Hepatocyte (in vitro differentiated cells): Measurements from ENCODE around the gene ZC3H12D.

Source experiments
- CTCF ChIP-seq: fragments of 200-600 bp; sonication (generic); IDR thresholded peaks from 2 replicates; pipeline ENCODE4 v1.5.1; 2016; ENCODE audit warnings: antibody characterized with exemption, mild to moderate bottlenecking; ENCODE audit not compliant: poor library complexity
- EZH2 ChIP-seq: fragments of 200-600 bp; sonication (generic); IDR thresholded peaks from 2 replicates; pipeline ENCODE4 v1.6.1; 2016; ENCODE audit warnings: antibody characterized with exemption, mild to moderate bottlenecking, borderline replicate concordance
- EZH2phosphoT487 ChIP-seq: fragments of 200-600 bp; sonication (generic); IDR thresholded peaks from one replicate; pipeline ENCODE4 v1.6.1; 2018; ENCODE audit warnings: antibody characterized with exemption, mild to moderate bottlenecking, low read depth, moderate library complexity; ENCODE audit not compliant: unreplicated experiment, severe bottlenecking

GRCh38 chr6:149440735-149441671, 43.8 kb downstream of the ZC3H12D start:
- TF ChIP-seq CTCF (no peak), EZH2 (no peak), EZH2phosphoT487 (no peak)
